Hepatocyte (in vitro differentiated cells): ENCODE results near the gene RASGRF2. TPM values are rescaled to one million over a fixed set of nuclear protein-coding genes. Genes with fewer than 3 reads are reported as not detected.

Experiments
- DNase-seq: peaks from one replicate; pipeline ENCODE4 v3.0.0-alpha.2; 2016; ENCODE audit warnings: low spot score
- H2AFZ ChIP-seq: fragments of 200-600 bp; sonication (generic); 2 replicates; pipeline ENCODE4 v1.6.0; 2016; ENCODE audit warnings: antibody characterized with exemption, mild to moderate bottlenecking
- H3K27ac ChIP-seq: fragments of 200-600 bp; sonication (generic); 2 replicates; pipeline ENCODE4 v1.5.1; 2016; ENCODE audit warnings: mild to moderate bottlenecking
- H3K27me3 ChIP-seq: fragments of 200-600 bp; sonication (generic); 2 replicates; pipeline ENCODE4 v1.6.1; 2016
- H3K36me3 ChIP-seq: fragments of 200-600 bp; sonication (generic); replicated peaks from 2 replicates; pipeline ENCODE4 v1.5.1; 2016; ENCODE audit warnings: low read depth; ENCODE audit not compliant: insufficient read depth
- H3K4me1 ChIP-seq: fragments of 200-600 bp; sonication (generic); 2 replicates; pipeline ENCODE4 v1.5.1; 2016; ENCODE audit warnings: mild to moderate bottlenecking, moderate library complexity; ENCODE audit not compliant: insufficient read depth
- H3K4me2 ChIP-seq: fragments of 200-600 bp; sonication (generic); 2 replicates; pipeline ENCODE4 v1.6.0; 2016
- H3K4me3 ChIP-seq: fragments of 200-600 bp; sonication (generic); 2 replicates; pipeline ENCODE4 v1.5.1; 2016; ENCODE audit warnings: mild to moderate bottlenecking
- H3K79me2 ChIP-seq: fragments of 200-600 bp; sonication (generic); 2 replicates; pipeline ENCODE4 v1.6.0; 2017; ENCODE audit warnings: mild to moderate bottlenecking
- H3K9me2 ChIP-seq: fragments of 200-600 bp; sonication (generic); replicated peaks from 2 replicates; pipeline ENCODE4 v1.6.0; 2017; ENCODE audit warnings: mild to moderate bottlenecking; ENCODE audit not compliant: insufficient read depth
- H3K9me3 ChIP-seq: fragments of 200-600 bp; sonication (generic); 2 replicates; pipeline ENCODE4 v1.5.1; 2016; ENCODE audit warnings: low read depth, mild to moderate bottlenecking
- H4K20me1 ChIP-seq: fragments of 200-600 bp; sonication (generic); 2 replicates; pipeline ENCODE4 v1.6.0; 2016; ENCODE audit warnings: mild to moderate bottlenecking; ENCODE audit not compliant: insufficient read depth, poor library complexity, severe bottlenecking
- CTCF ChIP-seq: fragments of 200-600 bp; sonication (generic); IDR thresholded peaks from 2 replicates; pipeline ENCODE4 v1.5.1; 2016; ENCODE audit warnings: antibody characterized with exemption, mild to moderate bottlenecking; ENCODE audit not compliant: poor library complexity
- EZH2 ChIP-seq: fragments of 200-600 bp; sonication (generic); IDR thresholded peaks from 2 replicates; pipeline ENCODE4 v1.6.1; 2016; ENCODE audit warnings: antibody characterized with exemption, mild to moderate bottlenecking, borderline replicate concordance
- EZH2phosphoT487 ChIP-seq: fragments of 200-600 bp; sonication (generic); IDR thresholded peaks from one replicate; pipeline ENCODE4 v1.6.1; 2018; ENCODE audit warnings: antibody characterized with exemption, mild to moderate bottlenecking, low read depth, moderate library complexity; ENCODE audit not compliant: unreplicated experiment, severe bottlenecking
- WGBS: methylation state at CpG from one replicate; pipeline ENCODE4 v1.1.6; 2016; ENCODE audit warnings: low lambda C conversion rate; ENCODE audit errors: missing lambda C conversion rate; 5-methylcytosine and 5-hydroxymethylcytosine counted together
- polyA plus RNA-seq: library from polyadenylated mRNA; unstranded; fragments of >200 nt; fragmentation: Nextera tagmentation; extraction: Ambion mirVana; gene quantifications from 2 replicates; pipeline ENCODE4 v1.2.1, GENCODE V29; 2016
- total RNA-seq: library from RNA; depleted of rRNA; stranded (reverse); fragments of >200 nt; gene quantifications from 2 replicates; pipeline ENCODE4 v1.2.3, GENCODE V29; 2014

The RASGRF2 gene
- 3.1 and 3.3 TPM in 2 replicates for total RNA-seq
- polyA plus RNA-seq: 1.8 and 2.0 TPM in 2 replicates

- no peaks in the 10 kb centered on the region for H4K20me1 ChIP-seq
- no peaks in the 10 kb centered on the region for H3K9me3 ChIP-seq
- peak; percentile 74 for DNase-seq
- H3K4me1 ChIP-seq: peaks cover 4% of the 10 kb centered on the region
- H3K9me2 ChIP-seq: no peaks in the 10 kb centered on the region
- TF ChIP-seq CTCF (no peak), EZH2phosphoT487 (no peak), EZH2 (peak; percentile 19)
- H3K4me3 ChIP-seq: peak within 1 kb of the TSS; percentile 47
- peaks cover 69% of the 10 kb centered on the region for H3K27me3 ChIP-seq
- 22% methylated on average over 32 of the region's 66 CpGs for WGBS
- peak within 1 kb of the TSS; percentile 36 for H2AFZ ChIP-seq
- H3K79me2 ChIP-seq: no peaks in the 10 kb centered on the region
- H3K27ac ChIP-seq: no peak within 1 kb of the TSS
- peak within 1 kb of the TSS; percentile 94 for H3K4me2 ChIP-seq
- no peaks in the 10 kb centered on the region for H3K36me3 ChIP-seq
Measured at GRCh38 chr5:80959768-80960442, at the start of gene RASGRF2. RASGRF2 (plus strand) TSS chr5:80960363; CDS start chr5:80960739, 376 bp downstream.

- no peak for DNase-seq
- H4K20me1 ChIP-seq: no peaks in the 10 kb centered on the region
- 95% methylated on average over 3 of the region's 3 CpGs for WGBS
- H3K4me3 ChIP-seq: no peak overlapping the region
- no peaks in the 10 kb centered on the region for H3K9me2 ChIP-seq
- H3K4me1 ChIP-seq: peaks cover 4% of the 10 kb centered on the region
- no peak overlapping the region for H2AFZ ChIP-seq
- H3K27me3 ChIP-seq: no peaks in the 10 kb centered on the region
- TF ChIP-seq CTCF (no peak), EZH2 (no peak), EZH2phosphoT487 (no peak)
- no peaks in the 10 kb centered on the region for H3K79me2 ChIP-seq
- no peaks in the 10 kb centered on the region for H3K9me3 ChIP-seq
- H3K36me3 ChIP-seq: no peaks in the 10 kb centered on the region
- H3K27ac ChIP-seq: no peak overlapping the region
- no peak overlapping the region for H3K4me2 ChIP-seq
Measured at GRCh38 chr5:80912479-80912878, 47.7 kb upstream of the RASGRF2 start.

GRCh38 chr5:80915716-80916115 is 44.4 kb upstream of the RASGRF2 start:
- H3K4me2 ChIP-seq: no peak overlapping the region
- no peaks in the 10 kb centered on the region for H4K20me1 ChIP-seq
- H3K9me2 ChIP-seq: no peaks in the 10 kb centered on the region
- no peaks in the 10 kb centered on the region for H3K36me3 ChIP-seq
- no peak overlapping the region for H2AFZ ChIP-seq
- TF ChIP-seq CTCF: no peak
- no peak for TF ChIP-seq EZH2phosphoT487
- no peak for TF ChIP-seq EZH2
- no peak overlapping the region for H3K27ac ChIP-seq
- H3K27me3 ChIP-seq: no peaks in the 10 kb centered on the region
- WGBS: 95% methylated on average over 1 of the region's 1 CpG
- H3K79me2 ChIP-seq: no peaks in the 10 kb centered on the region
- no peak for DNase-seq
- H3K4me3 ChIP-seq: no peak overlapping the region
- H3K4me1 ChIP-seq: peaks cover 10% of the 10 kb centered on the region
- no peaks in the 10 kb centered on the region for H3K9me3 ChIP-seq
